ENCODE data around the gene POLG2.

DNA sequence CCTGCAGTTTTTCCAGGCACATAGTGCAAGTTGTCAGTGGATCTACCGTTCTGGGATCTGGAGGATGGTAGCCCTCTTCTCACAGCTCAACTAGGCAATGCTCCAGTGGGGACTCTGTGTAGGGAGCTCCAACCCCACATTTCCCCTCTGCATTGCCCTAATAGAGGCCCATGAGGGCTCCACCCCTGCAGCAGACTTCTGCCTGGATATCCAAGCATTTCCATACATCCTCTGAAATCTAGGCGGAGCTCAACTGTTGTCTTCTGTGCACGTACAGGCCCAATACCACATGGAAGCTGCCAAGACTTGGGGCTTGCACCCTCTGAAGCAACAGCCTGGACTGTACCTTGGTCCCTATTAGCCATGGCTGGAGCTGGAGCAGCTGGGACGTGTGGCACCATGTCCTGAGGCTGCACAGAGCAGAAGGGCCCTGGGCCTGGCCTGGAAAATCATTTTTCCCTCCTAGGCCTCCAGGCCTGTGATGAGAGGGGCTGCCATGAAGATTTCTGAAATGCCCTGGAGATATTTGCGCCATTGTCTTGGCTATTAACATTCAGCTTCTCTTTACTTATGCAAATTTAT, 58.8 kb downstream of the POLG2 start:
- TF ChIP-seq POLR2A (IDR thresholded peaks at IDR 0.05; ENCODE audit: low read length) (no peak), GATA1 (IDR thresholded peaks at IDR 0.05; ENCODE audit: low read depth, low read length) (no peak)

Data from erythroblast (primary cell).